HG02970 (cell line): ENCODE data around the gene BIRC7.

ENCODE experiments used
- ATAC-seq: cut with Tn5 transposase; IDR thresholded peaks from one replicate; pipeline ENCODE4 v1.9.1; 2021; ENCODE audit warnings: mild to moderate bottlenecking, moderate library complexity, moderate number of reproducible peaks; ENCODE audit not compliant: unreplicated experiment, low FRiP score

The BIRC7 gene

DNA sequence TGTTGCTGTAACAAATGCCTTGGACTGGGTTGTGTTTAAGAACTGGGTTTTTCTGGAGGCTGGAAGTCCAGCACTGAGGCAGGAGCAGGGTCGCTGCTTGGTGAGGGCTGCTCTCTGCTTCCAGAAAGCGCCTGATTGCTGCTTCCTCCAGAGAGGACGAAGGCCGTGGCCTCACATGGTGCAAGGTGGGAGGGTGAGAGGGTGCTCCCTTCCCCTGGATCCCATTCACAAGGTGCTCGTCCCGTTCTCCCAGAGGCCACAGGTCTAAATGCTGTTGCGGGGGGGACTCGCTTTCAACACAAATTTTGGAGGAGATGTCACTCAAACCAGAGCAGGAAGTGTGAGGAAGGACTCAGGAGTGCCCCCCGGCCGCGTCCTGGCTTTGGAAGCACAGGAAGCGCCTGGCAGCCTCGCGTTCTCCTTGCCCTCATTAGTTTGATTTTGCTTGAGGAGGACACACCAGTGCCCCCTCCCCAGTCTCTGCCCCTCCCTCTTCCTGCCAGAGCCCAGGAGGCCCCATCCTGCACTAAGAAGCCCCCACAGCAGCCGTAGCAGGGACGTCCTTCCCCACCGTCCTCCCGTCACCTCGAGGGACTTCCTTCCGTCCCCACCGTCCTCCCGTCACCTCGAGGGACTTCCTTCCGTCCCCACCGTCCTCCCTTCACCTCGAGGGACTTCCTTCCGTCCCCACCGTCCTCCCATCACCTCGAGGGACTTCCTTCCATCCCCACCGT lies 26.3 kb downstream of the BIRC7 start:
- no peak for ATAC-seq

DNA sequence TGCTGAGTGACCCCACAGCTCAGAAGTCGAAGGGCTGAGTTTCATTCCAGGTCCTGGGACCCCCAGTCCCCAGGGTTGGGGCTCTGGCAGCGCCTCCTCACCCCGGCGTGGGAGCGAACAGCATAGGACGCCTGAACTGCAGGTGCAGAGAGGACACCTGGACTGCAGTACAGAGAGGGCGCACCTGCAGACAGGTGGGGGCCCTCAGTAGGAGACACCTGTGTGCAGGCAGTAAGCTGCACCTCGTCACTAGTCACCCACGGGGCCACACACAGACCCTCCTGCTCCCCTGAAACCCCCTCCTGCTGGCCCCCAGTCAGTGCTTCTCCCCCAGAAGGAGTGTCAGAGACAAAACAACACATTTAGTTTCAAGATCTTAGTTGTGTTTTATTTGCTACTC lies 27.1 kb downstream of the BIRC7 start:
- no peak for ATAC-seq

DNA sequence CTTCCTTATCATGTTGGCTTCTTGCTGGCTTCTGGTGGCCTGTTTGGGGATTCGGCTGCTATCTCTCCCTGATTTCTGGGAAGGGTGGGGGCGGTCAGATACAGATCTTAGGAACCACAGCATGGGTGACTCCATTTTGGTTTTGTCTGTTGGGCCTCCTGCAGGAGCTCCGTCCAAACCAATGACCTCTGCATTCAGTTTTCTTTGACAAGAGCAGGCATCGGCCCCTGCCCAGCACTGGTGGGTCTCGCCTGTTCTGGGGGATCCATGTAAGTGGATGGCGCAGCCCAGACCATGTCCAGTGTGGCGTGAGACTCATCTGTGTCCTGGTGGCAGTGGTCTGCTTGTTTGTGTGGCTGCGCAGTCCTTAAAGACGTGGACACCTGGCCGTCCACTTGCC lies 28.3 kb downstream of the BIRC7 start:
- no peak for ATAC-seq

DNA sequence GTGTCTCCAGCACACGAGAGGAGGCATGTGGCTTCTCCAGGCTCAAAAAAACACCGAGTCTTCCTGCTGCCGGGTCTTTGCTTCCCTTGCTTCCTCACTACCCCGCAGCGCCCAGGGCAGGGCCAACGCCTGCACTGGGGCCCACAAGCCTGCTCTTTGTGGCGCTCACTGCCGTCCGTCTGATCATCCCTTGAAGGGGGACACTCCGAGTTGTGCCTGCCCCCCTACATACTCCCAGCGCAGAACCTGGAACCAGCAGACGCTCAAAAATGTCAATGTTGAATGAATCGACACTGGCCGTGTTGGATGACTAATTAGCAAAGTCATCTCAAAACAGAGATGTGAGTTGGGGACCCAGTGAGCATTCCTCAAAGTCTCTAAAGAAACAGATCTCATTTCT lies 28.8 kb downstream of the BIRC7 start:
- ATAC-seq: no peak

DNA sequence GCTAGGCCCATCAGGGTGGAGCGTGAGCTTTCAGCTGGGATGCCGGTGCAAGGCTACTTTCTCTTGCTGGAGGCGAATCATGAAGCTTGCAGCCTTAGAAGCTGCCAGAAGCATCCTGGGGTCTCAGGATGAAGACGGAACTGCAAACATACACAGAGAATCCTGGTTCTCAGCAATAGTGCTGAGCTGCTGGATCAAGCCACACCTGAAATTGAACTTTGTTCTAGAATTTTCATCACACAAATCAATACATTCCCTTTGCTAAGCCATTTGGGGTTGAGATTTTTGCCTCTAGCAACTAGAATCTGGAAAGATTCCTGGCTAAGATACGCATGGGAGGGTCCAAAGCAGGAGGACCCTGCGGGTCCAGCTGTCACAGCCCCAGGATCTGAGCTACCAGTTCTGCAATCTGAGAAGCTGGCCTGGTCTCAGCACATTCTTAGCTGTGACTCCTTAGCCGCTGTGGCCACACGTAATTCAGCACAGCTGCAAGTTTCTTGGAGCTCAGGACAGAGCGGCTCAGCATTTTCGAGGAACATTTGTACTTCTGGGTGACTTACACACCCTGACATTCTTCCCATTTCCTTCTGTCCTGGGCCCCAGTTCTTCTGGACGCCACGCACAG lies 30.3 kb downstream of the BIRC7 start:
- ATAC-seq: no peak

DNA sequence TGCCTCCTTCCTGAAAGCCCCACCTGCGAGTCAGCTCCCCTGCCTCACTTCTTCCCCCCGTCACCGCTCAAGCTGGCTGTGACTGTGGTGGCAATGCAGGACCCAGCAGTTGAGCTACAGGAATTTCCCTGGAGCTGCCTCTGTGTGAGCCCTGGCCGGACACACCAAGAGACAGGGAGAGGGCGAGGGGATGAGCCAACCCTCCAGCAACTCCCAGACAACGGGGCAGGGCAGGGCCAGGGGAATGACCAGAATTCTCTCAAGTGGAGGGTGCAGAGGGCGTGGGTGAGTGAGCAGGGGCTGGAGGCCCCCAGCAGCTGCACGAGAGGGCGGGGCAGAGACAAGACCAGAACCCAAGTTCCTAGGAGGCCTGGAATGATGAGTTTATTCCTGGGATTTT lies 32.0 kb downstream of the BIRC7 start:
- no peak for ATAC-seq

DNA sequence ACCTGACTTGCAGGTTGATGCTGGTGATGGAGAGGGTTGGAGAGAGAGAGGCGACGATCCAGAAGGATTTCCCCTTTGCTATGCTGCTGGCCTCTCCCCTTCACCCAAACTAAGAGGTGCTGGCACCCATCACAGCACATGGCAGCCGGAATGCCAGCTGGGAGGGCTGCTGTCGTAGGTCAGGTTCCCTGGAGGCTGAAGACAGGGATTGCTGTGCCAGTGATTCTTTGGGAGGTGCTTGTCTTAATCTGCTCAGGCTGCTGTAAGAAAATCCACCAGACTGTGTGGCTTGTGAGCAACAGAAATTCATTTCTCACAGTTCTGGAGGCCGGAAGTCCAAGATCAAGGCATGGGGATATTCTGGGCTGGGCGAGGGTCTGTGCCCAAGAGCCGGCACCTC lies 32.6 kb downstream of the BIRC7 start:
- ATAC-seq: no peak

DNA sequence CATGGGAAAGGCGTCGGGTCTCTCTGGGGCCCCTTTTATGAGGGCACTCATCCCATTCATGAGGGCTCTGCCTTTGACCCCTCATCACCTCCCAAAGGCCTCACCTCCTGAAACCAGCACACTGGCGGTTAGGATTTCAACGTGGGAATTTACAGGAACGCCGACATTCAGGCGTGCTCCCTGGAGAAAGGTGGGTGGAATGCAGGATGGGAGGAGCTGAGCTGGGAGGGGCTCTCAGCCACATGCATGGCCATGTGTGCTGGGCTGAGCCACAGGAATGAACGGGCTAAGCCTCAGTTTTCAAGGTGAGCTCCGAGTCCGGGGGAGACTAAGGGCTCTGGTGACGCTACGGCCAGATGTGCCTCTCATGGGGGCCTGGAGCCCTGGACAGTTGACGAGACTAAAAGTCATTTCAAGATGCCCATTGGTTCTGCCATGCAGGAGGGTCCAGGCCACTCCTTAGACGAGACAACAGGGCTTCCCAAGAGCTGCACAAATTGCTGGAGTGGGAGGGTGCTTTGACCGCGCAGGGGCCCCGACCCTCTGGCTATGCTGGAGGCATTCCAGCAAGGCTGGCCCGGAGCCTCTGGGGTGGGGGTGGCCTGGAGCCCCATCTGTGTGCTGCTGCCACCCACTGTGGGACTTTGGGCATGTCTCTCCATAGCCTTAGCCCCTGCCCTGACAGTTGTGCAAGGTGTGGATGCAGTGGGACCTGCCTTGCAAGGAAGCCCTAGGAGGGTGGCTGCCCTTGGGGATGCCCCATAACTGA lies 33.1 kb downstream of the BIRC7 start:
- no peak for ATAC-seq

DNA sequence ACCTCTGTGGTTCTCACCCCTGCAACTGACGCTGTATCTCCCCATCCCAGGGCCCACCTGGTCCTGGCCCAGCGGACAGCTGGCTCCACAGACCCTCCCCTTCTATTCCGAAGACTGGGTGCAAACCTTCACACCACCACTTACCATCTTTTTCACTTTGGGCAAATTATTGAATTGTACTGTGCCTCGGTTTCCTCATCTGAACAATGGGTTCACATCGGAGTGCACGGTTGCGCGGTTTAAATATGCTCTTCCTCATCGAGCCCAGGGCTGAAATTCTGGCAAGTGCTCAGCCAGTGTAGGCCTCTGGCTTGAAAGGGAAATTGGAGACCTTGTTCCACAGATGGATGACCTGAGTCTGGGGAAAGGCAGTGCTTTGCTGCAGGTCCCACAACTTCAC lies 34.0 kb downstream of the BIRC7 start:
- no peak for ATAC-seq

DNA sequence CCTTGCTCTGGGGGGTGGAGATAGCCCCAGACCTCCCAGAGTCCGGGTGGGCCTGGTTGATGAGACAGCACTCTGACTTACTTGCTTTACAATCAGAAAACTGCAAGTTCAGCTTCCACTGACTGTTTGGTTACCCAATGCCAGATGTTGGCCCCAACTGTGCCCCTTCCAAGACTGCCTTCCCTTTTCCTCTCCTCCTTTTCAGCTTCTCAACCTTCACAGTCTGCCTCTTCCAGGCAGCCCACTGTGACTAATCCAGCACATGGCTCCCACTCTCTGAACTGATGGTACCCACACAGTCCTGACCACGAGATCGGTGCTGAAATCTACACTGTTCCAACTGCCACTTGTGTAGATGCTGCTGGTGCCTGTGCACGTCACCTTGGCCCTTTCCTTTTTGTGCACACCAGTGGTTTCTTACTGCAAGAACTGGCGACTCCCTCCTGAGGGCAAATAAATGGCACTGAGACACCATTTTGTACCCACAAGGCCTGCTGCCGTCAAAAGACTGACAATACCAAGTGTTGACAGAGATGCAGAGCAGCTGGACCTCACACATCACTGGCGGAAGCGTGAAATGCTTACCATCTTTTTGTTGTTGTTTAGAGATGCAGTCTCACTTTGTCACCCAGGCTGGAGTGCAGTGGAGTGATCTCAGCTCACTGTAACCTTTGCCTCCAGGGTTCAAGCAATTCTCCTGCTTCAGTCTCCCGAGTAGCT lies 35.1 kb downstream of the BIRC7 start:
- no peak for ATAC-seq

DNA sequence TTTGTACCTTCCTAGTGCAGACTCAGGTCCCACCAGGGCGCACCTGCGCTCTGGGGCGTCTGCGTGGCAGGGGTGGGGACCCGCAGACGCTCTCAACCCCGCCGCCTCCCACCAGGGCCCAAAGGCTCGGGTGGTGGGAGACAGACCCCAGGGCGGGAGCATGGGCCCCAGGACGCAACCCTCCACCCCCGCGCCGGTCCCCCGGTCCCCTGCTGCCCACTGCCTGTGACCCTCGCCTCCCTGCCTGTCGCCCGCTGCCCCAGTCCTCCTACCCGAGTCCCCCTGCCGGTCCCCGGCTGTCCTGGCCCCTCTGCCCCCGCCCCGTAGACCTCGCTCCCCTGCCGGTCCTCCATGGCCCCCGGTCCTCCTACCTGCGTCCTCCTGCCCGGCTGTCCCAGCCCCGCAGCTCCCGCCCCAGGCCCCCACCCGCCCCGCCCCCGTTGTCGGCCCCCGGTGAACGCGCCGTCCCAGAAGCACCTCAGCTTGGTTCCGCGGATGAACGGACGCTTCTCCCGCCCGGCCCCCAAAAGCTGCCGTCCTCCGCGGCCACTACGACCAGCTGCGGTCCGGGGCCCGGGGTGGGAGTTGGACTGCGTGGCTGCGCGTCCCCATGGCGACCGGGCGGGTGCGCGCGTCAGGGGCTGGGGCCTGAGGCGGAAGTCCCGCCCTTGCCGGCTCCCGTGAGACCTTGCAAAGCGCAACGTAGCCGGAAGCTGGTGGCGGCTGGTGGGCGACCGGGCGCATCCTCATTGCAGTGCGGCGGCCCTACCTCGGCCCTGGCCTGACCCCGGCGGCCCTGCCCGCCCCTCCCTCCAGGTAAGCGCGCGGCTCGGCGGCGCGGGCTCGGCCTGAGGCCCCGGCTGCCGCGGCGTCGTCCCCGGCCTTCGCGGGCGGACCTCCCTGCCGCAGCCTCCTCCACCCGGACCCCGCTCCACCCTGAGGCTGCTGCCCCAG lies 36.7 kb downstream of the BIRC7 start, which contains the start of gene ARFGAP1:
ARFGAP1 (plus strand) TSS at position 709 of the 954 bp plus-strand sequence. CDS start 2,768 bp downstream, outside the sequence.
- ATAC-seq: peak; percentile 77

DNA sequence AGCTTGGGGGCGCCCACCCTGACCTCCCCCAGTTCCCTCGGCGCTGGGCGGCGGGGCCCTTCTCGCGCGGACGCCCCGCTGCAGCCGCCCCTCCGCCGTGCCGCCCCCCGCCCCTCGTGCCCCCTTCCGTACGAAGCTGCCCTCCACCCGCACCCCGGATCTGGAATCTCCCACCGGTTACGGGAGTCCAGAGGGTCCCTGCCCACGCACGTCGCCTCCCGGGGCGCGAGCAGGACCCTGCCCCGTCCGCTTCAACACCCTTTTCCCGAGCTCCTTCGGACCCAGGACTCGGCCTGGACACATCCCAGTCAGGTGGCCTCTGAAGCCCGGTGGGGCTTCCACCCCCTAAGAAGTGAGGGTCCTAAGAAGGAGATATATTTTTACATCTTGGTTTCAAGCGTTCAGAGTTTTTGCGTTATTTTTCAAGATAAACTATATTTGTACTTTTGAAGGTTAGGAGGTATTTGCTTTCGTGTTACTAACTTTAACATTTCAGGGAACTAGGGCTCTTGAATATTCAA lies 37.4 kb downstream of the BIRC7 start:
- no peak for ATAC-seq

DNA sequence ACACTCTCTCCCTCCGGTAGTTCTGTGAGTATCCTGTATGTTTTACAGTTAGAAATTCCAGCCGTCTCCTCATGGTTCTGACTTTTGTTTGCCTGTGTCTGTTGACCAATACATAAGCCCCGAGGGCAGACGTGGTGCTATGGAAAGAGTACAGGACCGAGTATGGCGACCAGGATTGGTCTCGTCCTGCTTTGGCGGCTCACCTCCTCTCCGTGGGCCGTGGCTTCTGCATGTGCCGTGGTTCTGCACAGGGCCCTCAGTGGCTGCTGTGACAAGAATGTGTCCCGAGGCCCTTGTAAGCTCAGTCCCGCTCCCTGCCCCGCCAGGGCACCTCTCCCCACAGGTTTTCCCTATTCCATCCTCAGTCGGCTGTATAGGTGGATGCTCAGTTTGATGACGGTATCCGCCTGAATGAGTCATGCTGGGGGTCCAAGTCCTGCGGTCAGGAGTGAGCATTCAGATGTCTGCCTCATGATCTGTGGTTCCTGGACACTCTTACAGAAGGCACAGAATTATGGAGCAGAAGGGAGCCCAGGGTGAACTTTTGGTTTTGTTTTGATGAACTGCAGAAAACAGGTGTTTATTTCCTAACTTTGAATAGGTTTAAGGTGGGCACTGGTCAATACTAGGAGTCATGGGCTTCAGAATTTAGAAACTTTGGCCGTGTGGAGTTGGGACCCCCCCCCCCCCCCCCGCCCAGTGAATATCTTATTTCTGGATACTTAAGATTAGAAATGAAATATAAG lies 38.1 kb downstream of the BIRC7 start:
- ATAC-seq: no peak

DNA sequence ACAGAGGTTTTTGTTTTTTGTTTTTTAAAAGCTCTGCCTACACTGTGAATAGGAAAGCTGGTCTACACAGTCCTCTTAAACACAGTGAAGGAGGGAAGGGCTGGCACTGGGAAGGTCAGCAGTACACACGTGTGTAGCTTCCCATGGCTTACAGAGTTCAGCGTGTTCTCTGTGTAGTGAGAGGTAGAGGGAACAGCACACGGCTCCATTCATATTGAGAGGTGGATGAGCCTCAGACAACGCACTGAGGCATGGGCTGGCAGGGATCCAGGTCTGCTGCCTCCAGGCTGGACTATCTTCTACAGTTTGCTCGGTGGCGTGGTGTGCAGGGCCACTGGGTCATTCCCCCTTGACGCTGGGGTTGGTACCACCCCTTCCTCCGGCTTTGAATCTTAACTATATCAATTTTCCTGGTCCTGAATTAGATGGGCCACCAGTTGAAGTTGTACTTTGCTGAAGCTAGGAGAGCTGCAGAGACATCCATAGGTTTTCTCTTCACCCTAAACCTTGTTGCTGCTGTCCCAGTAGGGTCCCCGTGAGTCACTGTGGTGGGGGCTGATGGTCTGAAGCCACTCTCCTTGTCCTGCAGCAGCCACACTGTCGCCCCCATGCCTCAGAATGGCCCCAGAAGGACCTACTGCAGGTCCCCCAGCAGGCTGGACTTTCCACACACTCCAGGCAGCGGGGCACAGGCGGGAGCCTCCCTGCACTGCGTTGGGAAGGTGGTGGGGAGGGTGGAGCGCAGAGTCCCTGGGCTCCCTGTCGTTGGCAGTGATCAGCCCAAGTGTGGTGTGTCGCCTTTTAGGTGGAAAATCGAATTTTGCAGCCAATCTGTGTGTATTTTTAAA lies 38.9 kb downstream of the BIRC7 start:
- no peak for ATAC-seq

DNA sequence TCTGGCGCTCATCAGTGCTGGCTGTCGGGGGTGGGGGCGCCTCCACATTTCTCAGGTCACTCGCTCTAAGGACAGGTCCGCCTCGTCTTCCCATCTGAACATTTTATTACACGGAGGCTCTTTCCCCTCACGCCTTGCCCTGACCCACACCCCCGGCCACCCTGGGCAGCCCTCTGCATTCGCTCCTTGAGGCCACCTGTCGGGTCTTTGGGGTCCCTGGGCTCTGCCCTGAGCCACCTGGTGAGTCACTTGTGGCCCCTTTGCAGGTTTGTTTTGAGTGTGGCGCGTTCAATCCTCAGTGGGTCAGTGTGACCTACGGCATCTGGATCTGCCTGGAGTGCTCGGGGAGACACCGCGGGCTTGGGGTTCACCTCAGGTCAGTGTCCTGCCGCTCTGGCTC lies 40.1 kb downstream of the BIRC7 start:
- no peak for ATAC-seq

DNA sequence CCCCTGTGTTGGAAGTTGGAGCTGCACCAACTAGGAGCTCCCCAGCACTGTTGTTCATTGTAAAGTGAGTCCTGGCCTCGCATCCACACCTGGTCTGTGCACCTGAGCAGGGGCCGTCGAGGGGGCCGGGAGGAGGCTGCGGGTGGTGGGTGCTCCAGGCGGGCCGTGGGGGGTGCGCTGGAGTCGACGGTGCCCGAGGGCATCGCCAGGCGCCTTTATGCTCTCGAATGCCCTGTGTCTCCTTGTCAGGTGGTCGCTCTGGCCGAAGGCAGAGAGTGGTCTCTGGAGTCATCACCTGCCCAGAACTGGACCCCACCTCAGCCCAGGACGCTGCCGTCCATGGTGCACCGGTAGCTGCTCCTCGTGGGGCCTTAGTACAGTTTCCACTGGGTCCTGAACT lies 41.3 kb downstream of the BIRC7 start:
- no peak for ATAC-seq

DNA sequence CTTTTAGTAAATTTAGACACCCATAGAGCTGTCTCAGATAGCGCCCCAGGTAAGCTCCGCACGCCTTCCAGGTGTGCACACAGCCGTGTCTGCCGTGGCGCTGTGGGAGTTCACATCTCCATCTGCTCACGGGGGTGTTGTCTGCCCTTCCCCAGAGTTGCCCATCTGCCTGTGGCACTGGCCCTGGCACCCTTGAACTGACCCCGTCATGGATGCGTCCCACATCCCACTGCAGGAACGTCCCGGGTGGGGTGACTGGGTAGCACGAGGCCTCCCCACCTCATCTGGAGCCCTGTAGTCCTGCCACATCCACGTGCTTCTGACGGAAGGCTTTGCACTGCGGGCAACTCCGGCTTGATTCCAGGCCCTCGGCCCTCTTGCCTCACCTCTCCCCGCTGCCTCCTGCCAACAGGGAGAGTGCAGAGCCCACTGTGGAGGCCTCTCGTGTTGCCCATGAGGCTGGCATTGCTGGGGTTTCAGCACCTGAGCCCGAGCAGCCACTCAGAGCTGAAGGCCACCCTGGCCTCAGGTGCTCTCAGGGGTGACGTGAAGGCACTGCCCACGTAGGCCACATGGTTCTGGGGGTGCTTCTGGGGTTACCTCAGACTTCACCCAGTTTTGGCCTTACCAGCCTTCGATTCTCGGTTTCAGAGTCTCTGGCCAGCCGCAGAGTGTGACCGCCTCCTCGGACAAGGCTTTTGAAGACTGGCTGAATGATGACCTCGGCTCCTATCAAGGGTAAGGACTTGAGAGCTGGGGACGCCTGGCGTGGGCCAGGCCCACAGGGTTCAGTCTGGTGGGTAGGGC lies 42.0 kb downstream of the BIRC7 start:
- no peak for ATAC-seq
